ENCODE measurements around the gene VRK3.

The VRK3 gene

GRCh38 chr19:49957262-49957915 lies 67.8 kb downstream of the VRK3 start:
- Histone ChIP-seq H3K9me2 (replicated peaks; ENCODE audit: control insufficient read depth, low read length) (no peaks in the 10 kb centered on the region), H4K20me1 (ENCODE audit: control insufficient read depth, insufficient read depth, low read depth, low read length) (no peaks in the 10 kb centered on the region), H3F3A (ENCODE audit: control insufficient read depth, insufficient read depth) (no peaks in the 10 kb centered on the region), H3K4me2 (ENCODE audit: low read length) (no peak overlapping the region), H3K9me3 (ENCODE audit: control insufficient read depth, insufficient read depth, low read length) (no peaks in the 10 kb centered on the region), H3K27ac (ENCODE audit: low read depth, low read length) (no peak overlapping the region), H3K79me2 (ENCODE audit: control insufficient read depth, low read length) (no peaks in the 10 kb centered on the region), H3K27me3 (ENCODE audit: control insufficient read depth, low read length) (peaks cover 14% of the 10 kb centered on the region; the same call in 1 of the 2 replicates), H3K4me1 (ENCODE audit: control insufficient read depth, low read length) (peaks cover 14% of the 10 kb centered on the region), H3K36me3 (ENCODE audit: control insufficient read depth, low read length) (no peaks in the 10 kb centered on the region), H3K4me3 (ENCODE audit: low read length) (no peak overlapping the region)
- TF ChIP-seq CTCF (IDR thresholded peaks at IDR 0.05; ENCODE audit: low read depth, low read length, poor library complexity, severe bottlenecking) (no peak), EZH2phosphoT487 (IDR thresholded peaks at IDR 0.05; ENCODE audit: borderline replicate concordance, low read length) (no peak)

GRCh38 chr19:49956115-49956495 lies 69.1 kb downstream of the VRK3 start:
- Histone ChIP-seq H3K4me1 (ENCODE audit: control insufficient read depth, low read length) (peaks cover 14% of the 10 kb centered on the region), H3K27ac (ENCODE audit: low read depth, low read length) (no peak overlapping the region), H4K20me1 (ENCODE audit: control insufficient read depth, insufficient read depth, low read depth, low read length) (no peaks in the 10 kb centered on the region), H3F3A (ENCODE audit: control insufficient read depth, insufficient read depth) (no peaks in the 10 kb centered on the region), H3K36me3 (ENCODE audit: control insufficient read depth, low read length) (no peaks in the 10 kb centered on the region), H3K27me3 (ENCODE audit: control insufficient read depth, low read length) (peaks cover 14% of the 10 kb centered on the region; the same call in 1 of the 2 replicates), H3K79me2 (ENCODE audit: control insufficient read depth, low read length) (no peaks in the 10 kb centered on the region), H3K9me2 (replicated peaks; ENCODE audit: control insufficient read depth, low read length) (no peaks in the 10 kb centered on the region), H3K9me3 (ENCODE audit: control insufficient read depth, insufficient read depth, low read length) (no peaks in the 10 kb centered on the region), H3K4me3 (ENCODE audit: low read length) (no peak overlapping the region), H3K4me2 (ENCODE audit: low read length) (no peak overlapping the region)
- TF ChIP-seq EZH2phosphoT487 (IDR thresholded peaks at IDR 0.05; ENCODE audit: borderline replicate concordance, low read length), result no peak
- no peak for TF ChIP-seq CTCF (IDR thresholded peaks at IDR 0.05; ENCODE audit: low read depth, low read length, poor library complexity, severe bottlenecking)

- Histone ChIP-seq H3K4me3 (ENCODE audit: low read length) (no peak overlapping the region), H3K79me2 (ENCODE audit: control insufficient read depth, low read length) (no peaks in the 10 kb centered on the region), H3K27me3 (ENCODE audit: control insufficient read depth, low read length) (peaks cover 14% of the 10 kb centered on the region; the same call in 1 of the 2 replicates), H3K27ac (ENCODE audit: low read depth, low read length) (no peak overlapping the region), H3K4me1 (ENCODE audit: control insufficient read depth, low read length) (peaks cover 14% of the 10 kb centered on the region), H4K20me1 (ENCODE audit: control insufficient read depth, insufficient read depth, low read depth, low read length) (no peaks in the 10 kb centered on the region), H3K9me3 (ENCODE audit: control insufficient read depth, insufficient read depth, low read length) (no peaks in the 10 kb centered on the region), H3K36me3 (ENCODE audit: control insufficient read depth, low read length) (no peaks in the 10 kb centered on the region), H3K9me2 (replicated peaks; ENCODE audit: control insufficient read depth, low read length) (no peaks in the 10 kb centered on the region), H3F3A (ENCODE audit: control insufficient read depth, insufficient read depth) (no peaks in the 10 kb centered on the region), H3K4me2 (ENCODE audit: low read length) (no peak overlapping the region)
- TF ChIP-seq EZH2phosphoT487 (IDR thresholded peaks at IDR 0.05; ENCODE audit: borderline replicate concordance, low read length) (no peak), CTCF (IDR thresholded peaks at IDR 0.05; ENCODE audit: low read depth, low read length, poor library complexity, severe bottlenecking) (no peak)
These were observed 70.2 kb downstream of the VRK3 start for GRCh38 chr19:49954933-49955332.
